Testis (tissue), 3 donors: ENCODE data around the gene SPACA6. TPM values are rescaled to one million over a fixed set of nuclear protein-coding genes. Genes with fewer than 3 reads are reported as not detected.

Experiments used
- DNase-seq: peaks from one replicate; pipeline ENCODE4 v3.0.0-alpha.2; 2019
- H3K27ac ChIP-seq, 2 donors: fragments of 200-600 bp; sonication (generic); one replicate each; pipeline ENCODE4 v1.5.1; 2019
- H3K27me3 ChIP-seq: fragments of 200-600 bp; sonication (generic); one replicate; pipeline ENCODE4 v1.5.1; 2019
- H3K36me3 ChIP-seq: fragments of 200-600 bp; sonication (generic); one replicate; pipeline ENCODE4 v1.5.1; 2017; ENCODE audit warnings: low read depth; ENCODE audit errors: missing control alignments
- H3K4me1 ChIP-seq: fragments of 200-600 bp; sonication (generic); one replicate; pipeline ENCODE4 v1.5.1; 2019
- H3K4me3 ChIP-seq, 2 donors: fragments of 200-600 bp; sonication (generic); one replicate each; pipeline ENCODE4 v1.5.1; 2017 to 2019
- H3K9me3 ChIP-seq: fragments of 200-600 bp; sonication (generic); one replicate; pipeline ENCODE4 v1.5.1; 2017
- POLR2A ChIP-seq: fragments of 450-650 bp; IDR thresholded peaks from one replicate; pipeline ENCODE4 v1.6.1; 2017; ENCODE audit warnings: antibody characterized with exemption, mild to moderate bottlenecking, moderate library complexity
- WGBS, 2 donors: methylation state at CpG; one replicate each; pipeline ENCODE4 v1.1.5; 2018; 5-methylcytosine and 5-hydroxymethylcytosine counted together
- intact Hi-C: fragments of 100-400 bp; cut with DNase I; formaldehyde crosslinking; loops from one replicate; pipeline ENCODE4 v1.15.1; 2023; ENCODE audit warnings: low total_unique reads
- polyA plus RNA-seq: library from polyadenylated mRNA; stranded (reverse); fragments of 350-450 nt; fragmentation: Illumina TruSeq; extraction: RNeasy Lipid Tissue Mini Kit (QIAGEN cat#74804); gene quantifications from one replicate; pipeline ENCODE4 v1.2.3, GENCODE V29; 2014; ENCODE audit warnings: low read depth, low replicate concordance; ENCODE audit not compliant: insufficient read depth
- total RNA-seq, 2 donors: library from RNA; depleted of rRNA; stranded (reverse); fragments of >200 nt; gene quantifications; one replicate each; pipeline ENCODE4 v1.2.3, GENCODE V29; 2016
- TF ChIP-seq, protein P1 (sequence below), 3 experiments: fragments of 450-650 bp in 2 of 3; fragments of 200-600 bp in 1 of 3; sonication (generic) in 1 of 3; IDR thresholded peaks; one replicate each; pipeline ENCODE4 v1.5.1; 2016 to 2019; ENCODE audit warnings: antibody characterized with exemption in 3 of 3, mild to moderate bottlenecking in 2 of 3, moderate library complexity in 1 of 3

SPACA6 gene
- total and polyA plus RNA-seq, 3 donors from 2014 or later, result 19.8 to 106 (median 37.8) TPM

DNA sequence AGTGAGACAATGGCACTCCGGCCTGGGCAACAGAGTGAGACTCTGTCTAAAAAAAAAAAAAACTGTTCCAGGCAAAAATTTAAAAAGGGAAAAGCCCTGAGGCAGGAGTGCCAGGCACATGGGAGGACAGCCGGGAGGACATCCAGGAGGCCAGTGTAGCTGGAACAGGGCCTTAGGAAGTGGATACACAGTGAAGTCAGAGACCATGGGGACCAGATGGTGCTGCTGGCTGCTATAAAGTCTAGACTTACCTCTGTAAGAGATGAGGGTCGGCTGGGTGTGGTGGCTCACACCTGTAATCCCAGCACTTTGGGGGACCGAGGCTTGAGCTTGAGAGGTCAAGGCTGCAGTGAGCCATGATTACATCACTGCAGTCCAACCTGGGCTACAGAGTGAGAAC lies 15.7 kb downstream of the SPACA6 start:
- intact Hi-C loops, result no loop called here

DNA sequence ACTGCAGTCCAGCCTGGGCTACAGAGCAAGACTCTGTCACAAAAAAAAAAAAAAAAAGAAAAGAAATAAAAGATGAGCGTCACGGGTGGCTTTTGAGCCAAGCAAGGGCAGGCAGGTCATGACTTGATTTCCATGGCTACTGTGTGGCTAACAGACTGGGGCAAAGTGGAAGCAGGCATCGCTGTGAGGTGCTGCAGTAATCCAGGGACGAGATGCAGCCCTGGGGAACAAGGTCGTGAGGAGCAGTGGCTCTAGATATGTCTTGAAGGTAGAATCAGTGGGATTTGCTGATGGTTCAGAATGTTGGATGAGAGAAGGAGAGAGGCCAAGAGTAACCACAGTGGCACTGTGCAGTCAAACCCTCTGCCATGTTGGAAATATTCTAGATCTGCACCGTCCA lies 16.4 kb downstream of the SPACA6 start:
- intact Hi-C loops, result no loop called here
- no peak for DNase-seq

More for the DNA sequence above, 15.7 kb downstream of the SPACA6 start:
- Histone ChIP-seq H3K27me3 (no peaks in the 10 kb centered on the region), H3K9me3 (no peaks in the 10 kb centered on the region), H3K4me3 (no peak overlapping the region), H3K36me3 (no peaks in the 10 kb centered on the region), H3K27ac (no peak overlapping the region), H3K4me1 (peaks cover 7% of the 10 kb centered on the region)
- DNase-seq, result no peak
- TF ChIP-seq POLR2A, result no peak
- TF ChIP-seq, protein P1, sequence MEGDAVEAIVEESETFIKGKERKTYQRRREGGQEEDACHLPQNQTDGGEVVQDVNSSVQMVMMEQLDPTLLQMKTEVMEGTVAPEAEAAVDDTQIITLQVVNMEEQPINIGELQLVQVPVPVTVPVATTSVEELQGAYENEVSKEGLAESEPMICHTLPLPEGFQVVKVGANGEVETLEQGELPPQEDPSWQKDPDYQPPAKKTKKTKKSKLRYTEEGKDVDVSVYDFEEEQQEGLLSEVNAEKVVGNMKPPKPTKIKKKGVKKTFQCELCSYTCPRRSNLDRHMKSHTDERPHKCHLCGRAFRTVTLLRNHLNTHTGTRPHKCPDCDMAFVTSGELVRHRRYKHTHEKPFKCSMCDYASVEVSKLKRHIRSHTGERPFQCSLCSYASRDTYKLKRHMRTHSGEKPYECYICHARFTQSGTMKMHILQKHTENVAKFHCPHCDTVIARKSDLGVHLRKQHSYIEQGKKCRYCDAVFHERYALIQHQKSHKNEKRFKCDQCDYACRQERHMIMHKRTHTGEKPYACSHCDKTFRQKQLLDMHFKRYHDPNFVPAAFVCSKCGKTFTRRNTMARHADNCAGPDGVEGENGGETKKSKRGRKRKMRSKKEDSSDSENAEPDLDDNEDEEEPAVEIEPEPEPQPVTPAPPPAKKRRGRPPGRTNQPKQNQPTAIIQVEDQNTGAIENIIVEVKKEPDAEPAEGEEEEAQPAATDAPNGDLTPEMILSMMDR (IDR thresholded peaks at IDR 0.05), result no peak
- WGBS, 2 donors, result 72 to 85% methylated on average over 4 of the region's 4 CpGs

DNA sequence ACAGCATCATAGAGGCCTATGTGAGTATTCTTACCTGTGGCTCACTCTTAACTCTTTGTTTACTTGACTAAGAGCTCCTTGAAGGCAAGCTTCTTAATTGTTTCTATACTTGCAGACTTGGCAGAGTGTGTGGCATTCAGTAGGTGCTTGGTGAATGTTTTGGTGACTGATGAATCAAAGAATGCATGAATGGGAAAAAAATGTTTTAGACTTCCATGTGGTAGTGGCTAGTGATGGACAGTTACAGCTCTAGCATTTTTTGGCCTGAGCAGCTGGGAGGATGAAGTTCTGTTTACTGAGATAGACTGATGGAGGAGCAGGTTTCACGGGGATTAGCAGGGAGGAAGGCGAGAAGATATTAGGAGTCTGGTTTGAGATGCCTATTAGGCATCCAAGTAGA lies 17.0 kb downstream of the SPACA6 start:
- DNase-seq, result no peak
- Histone ChIP-seq H3K27ac (no peak overlapping the region), H3K9me3 (no peaks in the 10 kb centered on the region), H3K4me1 (peaks cover 2% of the 10 kb centered on the region), H3K36me3 (no peaks in the 10 kb centered on the region), H3K27me3 (no peaks in the 10 kb centered on the region), H3K4me3 (no peak overlapping the region)
- TF ChIP-seq, protein P1 (IDR thresholded peaks at IDR 0.05), result no peak
- no peak for TF ChIP-seq POLR2A
- intact Hi-C loops, result no loop called here
- WGBS, 2 donors, result 65 to 89% methylated on average over 2 of the region's 2 CpGs

More for the DNA sequence above, 16.4 kb downstream of the SPACA6 start:
- no peak overlapping the region for H3K27ac ChIP-seq
- WGBS, 2 donors, result 79 to 83% methylated on average over 6 of the region's 6 CpGs
- H3K4me3 ChIP-seq, result no peak overlapping the region
- TF ChIP-seq, protein P1 (IDR thresholded peaks at IDR 0.05), result no peak
- TF ChIP-seq POLR2A, result no peak
- H3K27me3 ChIP-seq, result no peaks in the 10 kb centered on the region
- no peaks in the 10 kb centered on the region for H3K9me3 ChIP-seq
- peaks cover 7% of the 10 kb centered on the region for H3K4me1 ChIP-seq
- H3K36me3 ChIP-seq, result no peaks in the 10 kb centered on the region

DNA sequence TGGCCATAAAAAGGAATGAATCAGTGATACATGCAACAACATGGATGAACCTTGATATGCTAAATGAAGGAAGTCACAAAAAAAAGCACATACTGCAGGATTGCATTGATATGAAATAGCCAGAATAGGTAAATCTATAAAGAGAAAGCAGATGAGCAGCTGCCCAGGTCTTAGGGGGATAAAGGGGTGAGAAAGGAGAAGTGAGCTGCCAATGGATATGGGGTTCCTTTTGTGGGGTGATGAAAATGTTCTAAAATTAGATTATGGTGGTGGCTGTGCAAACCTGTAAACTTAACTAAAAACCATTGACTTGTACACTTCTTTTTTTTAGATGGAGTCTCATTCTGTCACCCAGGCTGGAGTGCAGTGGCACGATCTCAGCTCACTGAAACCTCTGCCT lies 18.6 kb downstream of the SPACA6 start:
- whole genome bisulfite sequencing, 2 donors, result 75 to 88% methylated on average over 1 of the region's 1 CpG
- H3K4me3 ChIP-seq, result no peak overlapping the region
- no peaks in the 10 kb centered on the region for H3K4me1 ChIP-seq
- H3K27ac ChIP-seq, result no peak overlapping the region
- intact Hi-C loops, result no loop called here
- TF ChIP-seq POLR2A, result no peak
- TF ChIP-seq, protein P1 (IDR thresholded peaks at IDR 0.05), result no peak
- H3K9me3 ChIP-seq, result no peaks in the 10 kb centered on the region
- no peaks in the 10 kb centered on the region for H3K36me3 ChIP-seq
- DNase-seq, result no peak
- no peaks in the 10 kb centered on the region for H3K27me3 ChIP-seq

DNA sequence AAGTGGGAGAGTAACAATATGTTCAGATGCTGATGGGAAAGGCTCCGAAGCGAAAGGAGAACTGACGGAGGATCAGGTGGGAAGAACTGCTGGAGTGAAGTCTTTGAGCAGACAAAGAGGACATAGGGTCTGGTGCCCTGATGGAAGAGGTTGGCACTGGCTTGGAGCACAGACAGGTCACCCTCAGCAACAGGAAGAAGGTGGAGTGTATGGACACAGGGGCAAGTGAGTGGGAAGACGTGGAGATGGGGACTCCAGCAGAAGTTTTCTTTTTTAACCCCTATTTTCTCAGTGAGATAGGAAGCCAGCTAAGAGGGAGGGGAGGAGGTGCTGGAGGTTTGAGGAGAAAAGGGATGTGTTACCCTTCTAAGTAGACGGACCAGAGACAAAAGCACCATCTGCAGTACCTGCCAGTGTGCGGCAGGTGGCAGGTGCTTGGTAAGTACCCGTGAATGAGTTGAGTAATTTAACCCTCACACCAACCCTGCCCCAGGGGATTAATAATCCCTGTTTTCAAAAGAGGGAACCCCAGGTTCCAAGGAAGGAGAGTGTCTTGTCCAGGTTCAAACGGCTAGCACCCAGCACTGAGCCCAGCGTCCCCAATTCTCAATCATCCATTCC lies 19.4 kb downstream of the SPACA6 start:
- TF ChIP-seq, protein P1 (IDR thresholded peaks at IDR 0.05), result no peak
- TF ChIP-seq POLR2A, result no peak
- H3K27ac ChIP-seq, result no peak overlapping the region
- no peaks in the 10 kb centered on the region for H3K4me1 ChIP-seq
- no peaks in the 10 kb centered on the region for H3K27me3 ChIP-seq
- WGBS, 2 donors, result 41 to 47% methylated on average over 9 of the region's 9 CpGs
- H3K36me3 ChIP-seq, result no peaks in the 10 kb centered on the region
- no peak overlapping the region for H3K4me3 ChIP-seq
- H3K9me3 ChIP-seq, result no peaks in the 10 kb centered on the region
- intact Hi-C loops, result no loop called here
- DNase-seq, result no peak
